ENCODE data around the gene ZSWIM1.

Gene ZSWIM1

DNA sequence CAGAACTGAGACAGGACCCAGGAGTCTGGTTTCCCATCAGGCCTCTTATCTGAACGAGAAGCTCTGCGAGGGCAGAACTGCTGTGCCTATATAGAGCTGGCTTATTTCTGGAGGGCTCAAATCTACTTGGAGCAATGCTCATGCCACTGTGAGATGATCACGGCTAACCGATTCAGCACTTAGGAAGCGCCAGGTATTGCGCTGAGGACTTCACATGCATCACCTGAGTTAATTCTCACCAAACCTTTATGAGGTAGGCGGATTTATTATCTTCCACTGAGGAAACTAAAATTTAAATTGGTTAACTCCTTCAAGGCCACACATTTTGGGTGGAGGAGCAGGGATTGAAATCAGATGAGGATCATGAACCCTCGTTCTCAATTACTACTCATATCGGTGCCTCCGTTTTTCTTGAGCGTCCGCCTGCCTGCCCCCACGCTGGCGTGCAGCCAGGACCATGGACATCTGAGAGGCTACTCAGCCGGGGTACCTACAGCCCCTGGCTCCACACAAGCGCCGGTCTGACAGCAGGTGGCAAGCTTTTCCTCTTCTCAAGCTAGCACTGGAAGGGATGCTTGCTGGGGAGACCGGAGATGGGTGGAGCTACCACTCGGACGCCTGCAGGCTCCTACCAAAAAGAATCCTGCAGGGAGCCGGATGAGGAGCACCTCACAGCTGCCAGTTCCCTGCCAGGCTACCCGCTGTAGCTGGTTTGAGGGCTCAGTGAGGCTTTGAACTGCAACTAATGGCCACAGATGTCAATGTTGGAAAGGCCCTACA is 52.4 kb downstream of the ZSWIM1 start:
- no peak for DNase-seq (ENCODE audit: low read depth)

DNA sequence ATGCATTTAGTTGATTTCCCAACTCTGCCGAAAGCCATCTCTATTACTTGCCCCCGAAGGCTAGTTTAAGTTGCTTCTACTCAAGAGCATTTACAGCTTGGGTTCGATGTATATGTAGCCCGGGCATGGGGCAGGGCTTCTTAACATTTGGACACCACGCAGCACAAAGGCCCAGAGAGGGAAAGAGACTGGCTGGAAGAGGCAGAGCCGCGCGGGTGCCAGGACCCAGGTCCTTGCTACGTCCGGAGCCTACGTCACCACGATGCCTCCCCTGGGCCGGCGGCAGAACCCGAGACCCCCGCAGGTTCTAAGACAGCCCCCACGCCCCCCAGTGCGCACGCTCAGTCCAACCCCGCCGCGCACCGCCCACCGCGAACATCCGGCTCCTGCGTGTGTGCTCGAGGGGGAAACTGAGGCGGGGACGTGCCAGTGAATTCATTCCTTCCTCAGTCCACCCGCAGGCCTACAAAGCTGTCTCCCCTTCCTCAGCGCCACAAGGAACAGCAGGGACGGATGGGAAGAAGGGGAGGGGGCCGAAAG is 53.1 kb downstream of the ZSWIM1 start:
- DNase-seq (ENCODE audit: low read depth) = peak; percentile 33
